Endothelial cell of umbilical vein (primary cell): ENCODE measurements around the gene CPED1.

Source experiments
- CTCF ChIP-seq, 2 donors: IDR thresholded peaks; 1 replicate in 1 of 2; 2 replicates in 1 of 2; pipeline ENCODE4 v1.5.1; 2011; ENCODE audit warnings: low read length in 2 of 2, mild to moderate bottlenecking in 2 of 2, moderate library complexity in 2 of 2, control low read depth in 1 of 2, inconsistent platforms in 1 of 2, low read depth in 1 of 2; ENCODE audit not compliant: insufficient read depth in 1 of 2; ENCODE audit errors: extremely low read depth in 1 of 2
- EZH2 ChIP-seq: IDR thresholded peaks from 2 replicates; pipeline ENCODE4 v1.6.1; 2012; ENCODE audit warnings: borderline replicate concordance, low read depth, mild to moderate bottlenecking, moderate library complexity, low read length, inconsistent platforms; ENCODE audit not compliant: severe bottlenecking
- FOS ChIP-seq: IDR thresholded peaks from 2 replicates; pipeline ENCODE4 v1.6.1; 2011; ENCODE audit warnings: mild to moderate bottlenecking, low read length, moderate library complexity, borderline replicate concordance; ENCODE audit not compliant: insufficient read depth
- JUN ChIP-seq: IDR thresholded peaks from 2 replicates; pipeline ENCODE4 v1.6.1; 2011; ENCODE audit warnings: borderline replicate concordance, low read depth; ENCODE audit not compliant: insufficient read length, insufficient read depth
- MAX ChIP-seq: IDR thresholded peaks from 2 replicates; pipeline ENCODE4 v1.6.1; 2011; ENCODE audit not compliant: insufficient read depth, insufficient read length
- MYC ChIP-seq: IDR thresholded peaks from one replicate; pipeline ENCODE4 v1.6.1; 2011; ENCODE audit warnings: mild to moderate bottlenecking, low read depth, low read length
- POLR2A ChIP-seq: IDR thresholded peaks from 2 replicates; pipeline ENCODE4 v1.6.1; 2012; ENCODE audit warnings: low read depth, mild to moderate bottlenecking, control low read depth, low read length
- POLR2AphosphoS5 ChIP-seq: IDR thresholded peaks from 2 replicates; pipeline ENCODE4 v1.6.1; 2012; ENCODE audit warnings: low read depth, mild to moderate bottlenecking, control low read depth, low read length, moderate library complexity; ENCODE audit not compliant: insufficient read depth

GRCh38 chr7:121301446-121302213 is 313.1 kb downstream of the CPED1 start:
- no peak for TF ChIP-seq POLR2AphosphoS5
- TF ChIP-seq CTCF (IDR thresholded peaks at IDR 0.05; ENCODE audit: extremely low read depth in 1 of 2, insufficient read depth in 1 of 2, low read depth in 1 of 2, low read length in 2 of 2) = no peak
- TF ChIP-seq JUN = no peak
- TF ChIP-seq EZH2 = no peak
- TF ChIP-seq POLR2A = no peak
- TF ChIP-seq MAX = no peak
- TF ChIP-seq MYC = no peak
- no peak for TF ChIP-seq FOS
